Choroid plexus epithelial cell (primary cell): ENCODE data around the gene MAMDC4.

Source experiments
- DNase-seq: peaks from one replicate; pipeline ENCODE4 v3.0.0-alpha.2; 2010; ENCODE audit warnings: low read depth
- H3K4me3 ChIP-seq: 2 replicates; pipeline ENCODE4 v1.5.1; 2011; ENCODE audit warnings: low read depth, mild to moderate bottlenecking, control low read depth, low read length, moderate library complexity
- TF ChIP-seq, protein P1 (sequence below): conservative IDR thresholded peaks from 2 replicates; pipeline ENCODE4 v1.5.1; 2011; ENCODE audit warnings: low read depth, mild to moderate bottlenecking, control low read depth, inconsistent platforms, low read length, moderate library complexity

Gene MAMDC4

DNA sequence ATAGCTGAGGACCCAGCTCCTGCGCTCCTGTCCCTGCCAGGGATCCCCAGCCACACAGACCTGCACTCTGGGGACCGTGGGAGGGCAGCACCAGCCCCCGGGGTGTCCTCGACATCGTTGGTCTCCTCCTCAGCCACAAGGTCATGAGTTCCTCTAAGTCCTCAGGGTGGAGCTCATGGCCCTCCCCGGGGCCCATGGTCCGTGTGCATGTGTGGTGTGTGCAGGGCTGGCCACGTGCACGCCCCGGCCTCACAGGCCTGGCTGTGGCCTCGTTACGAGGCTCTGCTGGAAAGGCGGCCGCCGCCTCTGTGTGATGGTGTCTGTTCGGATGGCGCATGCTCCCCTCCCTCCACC, 26.0 kb upstream of the MAMDC4 start:
- TF ChIP-seq, protein P1, sequence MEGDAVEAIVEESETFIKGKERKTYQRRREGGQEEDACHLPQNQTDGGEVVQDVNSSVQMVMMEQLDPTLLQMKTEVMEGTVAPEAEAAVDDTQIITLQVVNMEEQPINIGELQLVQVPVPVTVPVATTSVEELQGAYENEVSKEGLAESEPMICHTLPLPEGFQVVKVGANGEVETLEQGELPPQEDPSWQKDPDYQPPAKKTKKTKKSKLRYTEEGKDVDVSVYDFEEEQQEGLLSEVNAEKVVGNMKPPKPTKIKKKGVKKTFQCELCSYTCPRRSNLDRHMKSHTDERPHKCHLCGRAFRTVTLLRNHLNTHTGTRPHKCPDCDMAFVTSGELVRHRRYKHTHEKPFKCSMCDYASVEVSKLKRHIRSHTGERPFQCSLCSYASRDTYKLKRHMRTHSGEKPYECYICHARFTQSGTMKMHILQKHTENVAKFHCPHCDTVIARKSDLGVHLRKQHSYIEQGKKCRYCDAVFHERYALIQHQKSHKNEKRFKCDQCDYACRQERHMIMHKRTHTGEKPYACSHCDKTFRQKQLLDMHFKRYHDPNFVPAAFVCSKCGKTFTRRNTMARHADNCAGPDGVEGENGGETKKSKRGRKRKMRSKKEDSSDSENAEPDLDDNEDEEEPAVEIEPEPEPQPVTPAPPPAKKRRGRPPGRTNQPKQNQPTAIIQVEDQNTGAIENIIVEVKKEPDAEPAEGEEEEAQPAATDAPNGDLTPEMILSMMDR: no peak
- no peak overlapping the region for H3K4me3 ChIP-seq
- DNase-seq: no peak

DNA sequence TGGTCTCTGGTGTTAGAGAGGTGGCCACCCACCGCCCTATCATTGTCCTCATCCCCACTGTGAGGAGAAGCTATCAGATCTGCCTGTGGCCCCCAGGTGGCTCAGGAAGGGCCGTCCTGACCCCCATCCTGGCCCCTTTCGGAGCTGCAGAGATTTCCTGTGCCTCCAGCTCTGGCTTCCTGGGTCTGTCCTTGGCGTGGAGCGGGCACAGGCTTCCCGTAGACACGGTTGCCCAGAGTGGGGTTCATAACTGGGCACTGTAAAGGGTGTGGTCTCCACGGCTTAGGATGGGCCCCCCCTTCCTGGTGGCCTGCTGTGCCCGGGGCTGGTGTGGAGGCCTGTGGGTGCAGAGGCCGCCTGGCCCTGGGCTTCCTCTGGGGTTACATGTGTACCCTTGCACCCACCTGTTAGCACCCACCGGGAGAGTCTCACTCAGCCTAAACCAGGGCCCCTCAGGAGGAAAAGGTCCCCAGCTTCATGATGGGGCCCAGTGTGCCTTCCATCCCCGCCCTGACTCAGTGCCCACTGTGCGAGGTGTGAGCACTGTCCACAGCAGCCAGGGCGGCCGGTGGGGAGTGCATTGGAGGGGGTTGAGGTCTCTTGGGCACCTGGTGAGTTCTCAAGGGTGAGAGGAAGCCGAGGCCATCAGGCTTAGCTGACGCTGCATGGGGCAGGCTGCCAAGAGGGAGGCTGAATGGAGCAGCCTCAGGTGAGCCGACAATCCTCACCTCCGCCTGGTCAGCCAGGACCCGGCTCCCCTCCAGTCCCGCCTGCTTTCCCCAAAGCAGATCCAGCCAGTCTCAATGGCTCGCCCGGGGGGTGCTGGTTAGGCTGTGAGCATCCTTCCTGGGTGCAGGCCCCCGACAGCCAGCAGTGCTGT, 25.2 kb upstream of the MAMDC4 start:
- H3K4me3 ChIP-seq: no peak overlapping the region
- TF ChIP-seq, protein P1: no peak
- no peak for DNase-seq

DNA sequence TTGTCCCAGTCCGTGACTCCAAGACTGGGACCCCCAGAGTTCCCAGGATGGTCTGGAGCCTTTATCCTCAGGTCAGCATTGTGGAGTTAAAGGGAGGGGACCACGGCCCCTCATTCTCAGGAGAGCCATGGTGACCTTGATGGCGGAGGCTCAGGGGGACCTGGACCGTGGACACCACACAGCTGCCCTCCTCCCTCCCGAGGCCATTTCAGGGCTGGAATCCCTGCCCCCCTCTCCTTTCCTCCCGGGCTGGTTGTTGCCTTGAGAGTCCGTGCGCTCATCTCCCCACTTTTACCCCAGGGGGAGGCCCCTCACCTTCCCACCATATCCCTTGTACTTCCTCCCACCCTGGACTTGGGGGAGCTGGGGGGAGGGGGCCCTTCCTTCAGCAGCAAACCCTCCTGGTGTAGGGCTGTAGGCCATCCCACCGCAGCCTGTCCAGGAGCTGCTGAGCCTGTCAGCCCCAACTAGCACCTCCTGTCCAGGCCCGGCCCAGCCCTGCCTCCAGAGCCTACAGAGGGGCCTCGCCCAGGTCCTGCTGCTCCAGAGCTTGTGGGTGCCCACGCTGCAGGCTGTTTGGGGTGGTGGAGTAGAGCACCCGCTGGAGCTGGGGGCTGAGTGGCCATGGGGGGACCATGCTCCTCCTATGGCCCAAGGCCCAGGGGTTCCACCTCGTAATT, 24.2 kb upstream of the MAMDC4 start:
- TF ChIP-seq, protein P1: no peak
- no peak for DNase-seq
- H3K4me3 ChIP-seq: no peak overlapping the region

DNA sequence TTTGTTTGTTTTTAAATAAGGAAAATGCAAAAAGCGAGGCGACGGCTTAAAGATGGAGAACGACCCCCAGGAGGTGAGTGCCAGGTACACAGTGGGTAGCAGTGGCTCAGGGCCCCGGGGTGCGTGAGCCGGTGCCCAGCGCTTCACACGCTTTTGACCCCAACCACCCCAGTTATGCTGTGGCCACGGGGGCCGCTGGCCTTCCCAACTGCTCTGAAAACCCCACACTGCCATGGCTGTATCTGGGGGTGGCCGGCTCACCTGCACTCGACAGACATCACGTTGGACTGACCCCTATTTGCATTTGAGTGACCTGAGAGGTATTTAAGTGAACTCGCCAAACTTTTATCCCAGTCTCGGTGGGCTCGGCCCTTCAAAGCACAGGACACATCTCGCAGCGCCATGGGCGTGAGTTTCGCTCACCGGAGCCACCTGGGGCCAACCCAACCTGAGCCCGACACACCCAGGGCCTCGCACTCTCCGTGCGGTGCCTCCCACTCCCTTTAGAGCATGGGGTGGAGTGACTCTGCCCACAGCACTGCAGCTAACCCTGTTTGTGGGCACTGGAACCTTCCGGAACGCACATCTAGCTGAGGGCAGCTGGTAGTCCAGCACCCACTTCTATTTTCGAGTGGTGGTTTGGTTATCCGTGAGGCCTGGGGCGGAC, 23.5 kb upstream of the MAMDC4 start:
- TF ChIP-seq, protein P1: no peak
- H3K4me3 ChIP-seq: no peak overlapping the region
- DNase-seq: no peak

DNA sequence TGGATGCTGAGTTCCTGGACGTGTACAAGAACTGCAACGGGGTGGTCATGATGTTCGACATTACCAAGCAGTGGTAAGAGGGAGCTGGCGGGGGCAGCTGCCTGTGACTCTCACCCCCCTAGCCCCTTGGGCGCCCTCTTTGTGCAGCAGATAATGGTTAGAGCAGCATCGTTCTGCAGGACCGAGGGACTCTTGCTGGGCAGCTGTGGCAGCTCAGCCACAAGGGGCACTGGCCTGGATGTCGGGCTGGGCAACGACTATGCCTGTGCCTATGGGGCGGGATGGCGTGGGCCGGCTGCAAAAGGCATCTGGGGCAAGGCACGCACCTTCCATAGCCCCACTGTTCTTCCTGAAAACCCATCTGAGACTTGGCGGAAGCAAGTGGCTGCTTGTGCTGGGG, 22.7 kb upstream of the MAMDC4 start:
- no peak for DNase-seq
- H3K4me3 ChIP-seq: no peak overlapping the region
- TF ChIP-seq, protein P1: no peak

DNA sequence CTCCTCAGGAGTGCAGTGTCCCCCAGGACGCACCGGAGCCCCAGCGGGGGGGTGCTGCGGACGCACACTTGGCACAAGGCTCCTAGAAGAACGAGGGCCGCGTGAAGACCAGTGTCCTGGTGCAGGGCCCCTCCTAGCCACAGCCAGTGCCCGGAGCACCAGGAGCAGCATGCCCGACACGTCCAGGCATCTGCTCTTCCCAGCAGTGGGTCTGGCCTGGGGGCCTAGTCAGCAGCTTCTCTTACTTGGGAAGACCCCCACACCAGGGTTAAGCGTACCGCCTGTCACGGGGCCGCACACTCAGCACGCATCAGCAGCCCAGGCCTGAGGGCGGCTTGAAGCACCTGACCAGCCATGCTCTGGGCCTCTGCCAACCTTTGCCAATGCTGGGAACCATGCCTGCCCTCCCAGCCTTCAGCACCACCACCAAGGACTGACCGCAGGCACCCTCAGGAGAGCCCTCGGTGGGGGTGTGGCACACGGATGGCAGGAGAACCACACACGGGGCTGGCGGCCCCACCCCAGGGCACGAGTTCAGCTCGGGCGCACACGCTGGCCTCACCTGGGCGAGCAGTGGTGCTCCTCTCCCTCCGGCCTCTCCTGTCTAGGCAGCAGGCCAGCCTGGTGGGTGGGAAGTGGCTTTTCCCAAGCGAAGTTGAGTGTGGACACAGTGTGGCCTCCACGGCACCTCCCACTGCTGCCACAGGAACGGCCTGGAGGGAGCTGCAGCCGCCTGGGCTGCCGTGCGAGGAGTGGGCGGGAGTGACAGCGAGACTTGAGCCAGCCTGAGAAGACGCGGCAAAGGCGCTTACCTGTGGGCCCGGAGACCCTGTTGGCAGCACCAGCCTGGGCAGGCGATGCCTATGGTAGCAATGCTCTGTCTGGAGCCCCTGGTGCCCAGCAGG, 21.9 kb upstream of the MAMDC4 start:
- TF ChIP-seq, protein P1: no peak
- H3K4me3 ChIP-seq: no peak overlapping the region
- DNase-seq: no peak
